SK-MEL-5 (cell line): Measurements from ENCODE around the gene C11orf97. TPM values are rescaled to one million over a fixed set of nuclear protein-coding genes. Genes with fewer than 3 reads are reported as not detected.
"Not testable (repeated sequence)": the region's sequence is repeated elsewhere in the genome, so short reads cannot be mapped to it uniquely, and the experiment has no call there.

ENCODE experiments used
- DNase-seq: peaks from one replicate; pipeline ENCODE4 v3.0.0-alpha.2; 2016; ENCODE audit warnings: low read depth, low spot score
- in situ Hi-C: cut with HindIII; loops from 2 replicates; pipeline ENCODE4 v1.10.0; 2016; ENCODE audit warnings: low sequenced_read_pairs, high pct_unique_total_duplicates, low pct_unique_long_range_greater_than_20kb
- total RNA-seq: library from RNA; depleted of rRNA; stranded (reverse); fragments of >200 nt; shearing (Covaris generic); gene quantifications from 2 replicates; pipeline ENCODE4 v1.2.3, GENCODE V29; 2014

Gene C11orf97
- total RNA-seq, 1 experiment from 2014 or later: not detected

DNA sequence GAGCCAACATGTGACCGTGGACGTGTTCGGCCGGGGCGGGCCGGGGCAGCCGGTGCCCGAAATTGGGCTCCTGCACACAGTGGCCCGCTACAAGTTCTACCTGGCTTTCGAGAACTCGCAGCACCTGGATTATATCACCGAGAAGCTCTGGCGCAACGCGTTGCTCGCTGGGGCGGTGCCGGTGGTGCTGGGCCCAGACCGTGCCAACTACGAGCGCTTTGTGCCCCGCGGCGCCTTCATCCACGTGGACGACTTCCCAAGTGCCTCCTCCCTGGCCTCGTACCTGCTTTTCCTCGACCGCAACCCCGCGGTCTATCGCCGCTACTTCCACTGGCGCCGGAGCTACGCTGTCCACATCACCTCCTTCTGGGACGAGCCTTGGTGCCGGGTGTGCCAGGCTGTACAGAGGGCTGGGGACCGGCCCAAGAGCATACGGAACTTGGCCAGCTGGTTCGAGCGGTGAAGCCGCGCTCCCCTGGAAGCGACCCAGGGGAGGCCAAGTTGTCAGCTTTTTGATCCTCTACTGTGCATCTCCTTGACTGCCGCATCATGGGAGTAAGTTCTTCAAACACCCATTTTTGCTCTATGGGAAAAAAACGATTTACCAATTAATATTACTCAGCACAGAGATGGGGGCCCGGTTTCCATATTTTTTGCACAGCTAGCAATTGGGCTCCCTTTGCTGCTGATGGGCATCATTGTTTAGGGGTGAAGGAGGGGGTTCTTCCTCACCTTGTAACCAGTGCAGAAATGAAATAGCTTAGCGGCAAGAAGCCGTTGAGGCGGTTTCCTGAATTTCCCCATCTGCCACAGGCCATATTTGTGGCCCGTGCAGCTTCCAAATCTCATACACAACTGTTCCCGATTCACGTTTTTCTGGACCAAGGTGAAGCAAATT lies 33.3 kb downstream of the C11orf97 start:
- in situ Hi-C loops: no loop called here
- no peak for DNase-seq

DNA sequence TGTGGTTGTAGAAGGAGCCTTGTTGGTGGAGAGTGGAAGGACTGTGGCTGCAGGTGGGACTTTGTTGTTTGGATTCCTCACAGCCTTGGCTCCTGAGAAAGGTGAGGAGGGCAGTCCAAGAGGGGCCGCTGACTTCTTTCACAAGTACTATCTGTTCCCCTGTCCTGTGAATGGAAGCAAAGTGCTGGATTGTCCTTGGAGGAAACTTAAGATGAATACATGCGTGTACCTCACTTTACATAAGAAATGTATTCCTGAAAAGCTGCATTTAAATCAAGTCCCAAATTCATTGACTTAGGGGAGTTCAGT lies 33.9 kb downstream of the C11orf97 start:
- DNase-seq: no peak
- in situ Hi-C loops: no loop called here

DNA sequence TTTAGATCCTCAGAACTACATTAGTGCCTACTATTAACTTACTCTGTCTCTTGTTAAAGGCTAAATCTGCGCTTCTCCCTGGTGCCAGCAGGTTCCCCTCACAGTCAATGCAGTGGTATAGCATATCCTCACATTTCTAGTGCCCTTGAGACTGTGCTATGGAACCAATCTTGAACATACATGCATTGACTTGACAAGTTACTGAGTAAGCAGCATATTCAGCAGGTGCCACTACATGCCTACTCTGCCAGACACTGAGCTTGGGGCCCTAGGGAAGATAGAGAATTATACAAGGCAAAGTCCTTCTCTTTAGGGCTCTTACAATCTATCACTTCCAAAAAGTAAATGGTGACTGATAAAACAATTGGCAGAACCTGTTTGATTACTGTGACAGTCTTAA lies 34.6 kb downstream of the C11orf97 start:
- in situ Hi-C loops: no loop called here
- DNase-seq: no peak

GRCh38 chr11:94549146-94549545 lies 36.9 kb downstream of the C11orf97 start:
- in situ Hi-C loops: no loop called here

GRCh38 chr11:94550513-94550912 lies 38.3 kb downstream of the C11orf97 start:
- in situ Hi-C loops: no loop called here

More at GRCh38 chr11:94549146-94549545, 36.9 kb downstream of the C11orf97 start:
- DNase-seq: no peak

DNA sequence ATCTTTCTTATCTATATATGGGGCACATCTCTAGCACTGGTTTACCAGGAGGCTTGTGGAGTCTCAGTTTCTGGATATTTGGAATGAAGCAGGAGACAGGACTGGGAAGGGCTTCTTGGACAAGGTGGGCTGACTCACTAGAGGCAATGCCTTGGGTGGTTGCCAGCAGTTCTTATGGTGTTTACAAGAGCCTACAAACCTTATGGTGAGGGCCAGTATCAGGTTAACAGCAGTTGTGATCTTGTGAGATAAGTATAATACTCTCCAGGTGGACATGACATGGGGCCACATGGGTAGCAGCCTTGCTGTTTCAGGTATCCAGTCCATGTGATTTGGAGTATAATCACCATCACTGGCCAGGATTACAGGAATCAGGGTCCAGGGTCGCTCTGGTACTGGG lies 41.7 kb downstream of the C11orf97 start:
- DNase-seq: no peak
- in situ Hi-C loops: no loop called here

More at GRCh38 chr11:94550513-94550912, 38.3 kb downstream of the C11orf97 start:
- DNase-seq: no peak

GRCh38 chr11:94555752-94556329 lies 43.6 kb downstream of the C11orf97 start:
- in situ Hi-C loops, DNase-seq: not testable (repeated sequence)

DNA sequence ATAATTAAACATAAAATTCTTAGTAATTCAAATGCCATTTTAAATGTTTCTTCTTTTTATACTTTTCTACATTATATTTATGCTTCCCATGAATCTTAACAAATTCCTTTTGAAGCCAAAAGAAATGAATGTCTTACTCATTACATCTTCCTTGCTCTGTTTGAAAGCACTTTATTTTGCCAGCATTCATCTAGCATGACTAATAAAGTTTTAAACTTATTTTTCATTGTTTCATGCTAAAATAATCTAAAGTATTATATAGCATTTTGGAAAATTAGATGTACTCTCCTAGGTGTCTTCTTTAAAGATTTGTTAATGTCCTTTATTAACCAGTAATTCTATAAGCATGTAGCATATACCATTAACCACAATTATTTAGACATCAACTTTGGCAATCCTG lies 45.2 kb downstream of the C11orf97 start:
- in situ Hi-C loops: no loop called here

DNA sequence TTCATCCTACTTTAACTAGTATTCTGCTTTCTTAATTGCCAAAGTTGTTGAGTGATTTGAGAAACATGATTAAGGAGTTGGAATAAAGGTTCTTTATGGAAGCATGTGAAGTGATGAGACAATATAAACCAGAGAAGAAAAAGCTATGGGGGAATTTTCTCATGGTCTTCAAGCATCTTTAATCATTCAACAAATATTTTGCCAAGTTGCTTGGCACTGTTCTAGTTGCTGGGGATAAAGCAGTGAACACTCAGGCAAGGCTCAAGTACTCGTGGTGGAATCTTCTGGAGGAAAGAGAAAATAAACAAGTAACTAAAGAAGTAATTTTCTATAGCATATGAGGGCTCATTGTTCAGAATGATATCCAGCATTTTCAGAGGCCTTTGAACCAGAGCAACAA lies 45.7 kb downstream of the C11orf97 start:
- in situ Hi-C loops: no loop called here
- no peak for DNase-seq

More for the DNA sequence above, 45.2 kb downstream of the C11orf97 start:
- DNase-seq: no peak

DNA sequence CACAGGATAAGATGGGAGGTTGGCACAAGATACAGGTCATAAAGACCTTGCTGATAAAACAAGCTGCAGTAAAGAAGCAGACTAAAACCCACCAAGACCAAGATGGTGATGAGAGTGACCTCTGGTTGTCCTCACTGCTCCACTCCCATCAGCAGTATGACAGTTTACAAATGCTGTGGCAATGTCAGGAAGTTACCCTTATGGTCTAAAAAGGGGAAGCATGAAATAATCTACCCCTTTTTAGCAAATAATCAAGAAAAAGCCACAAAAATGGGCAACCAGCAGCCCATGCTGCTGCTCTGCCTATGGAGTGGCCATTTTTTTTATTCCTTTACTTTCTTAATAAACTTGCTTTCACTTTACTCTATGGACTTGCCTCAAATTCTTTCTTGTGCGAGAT lies 46.2 kb downstream of the C11orf97 start:
- in situ Hi-C loops: no loop called here
- DNase-seq: no peak

- in situ Hi-C loops: no loop called here
- DNase-seq: no peak
These were observed 46.7 kb downstream of the C11orf97 start for GRCh38 chr11:94558932-94559331.

- no peak for DNase-seq
- in situ Hi-C loops: no loop called here
These were observed 47.1 kb downstream of the C11orf97 start for GRCh38 chr11:94559361-94559760.

GRCh38 chr11:94560834-94561233 lies 48.6 kb downstream of the C11orf97 start:
- in situ Hi-C loops: no loop called here
- DNase-seq: no peak

DNA sequence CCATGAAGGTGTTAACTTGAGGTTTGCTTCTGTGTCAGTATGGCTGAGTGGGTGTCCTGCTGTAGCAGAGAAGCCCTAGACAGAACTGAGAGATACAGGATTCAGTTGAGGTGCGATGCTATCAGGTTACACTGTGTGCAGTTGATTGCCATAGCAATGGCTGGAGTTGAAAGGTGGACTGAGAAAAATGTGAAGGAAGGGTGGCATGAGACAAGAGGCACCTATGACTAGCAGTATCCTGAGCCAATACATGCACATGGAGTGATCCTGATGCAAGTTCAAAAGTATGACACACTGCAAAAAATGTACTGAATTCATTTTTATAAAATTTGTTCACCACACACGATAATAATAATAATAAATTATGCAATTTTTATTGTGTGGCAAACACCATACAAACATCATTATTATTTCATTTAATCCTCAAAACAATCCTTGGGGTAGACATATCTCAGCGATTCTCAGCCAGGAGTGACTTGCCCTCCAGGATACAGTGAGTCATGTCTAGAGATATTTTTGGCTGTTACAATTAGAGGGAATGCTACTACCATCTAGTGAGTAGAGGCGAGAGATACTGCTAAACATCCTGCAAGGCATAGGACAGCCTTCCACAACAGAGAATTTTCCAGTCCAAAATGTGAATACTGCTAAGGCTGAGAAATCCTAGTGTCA lies 51.1 kb downstream of the C11orf97 start:
- DNase-seq: peak; percentile 28
- in situ Hi-C loops: no loop called here

- in situ Hi-C loops: no loop called here
- no peak for DNase-seq
These were observed 51.7 kb downstream of the C11orf97 start for GRCh38 chr11:94563848-94564467.

GRCh38 chr11:94567181-94567670 lies 55.0 kb downstream of the C11orf97 start, which contains the start of gene PIWIL4:
TSS of gene PIWIL4 (plus strand) at chr11:94567368. CDS start at chr11:94567519, 151 bp downstream.
- in situ Hi-C loops: no loop called here

GRCh38 chr11:94568200-94568599 lies 55.9 kb downstream of the C11orf97 start:
- in situ Hi-C loops: no loop called here

More at GRCh38 chr11:94567181-94567670, 55.0 kb downstream of the C11orf97 start, which contains the start of gene PIWIL4:
- no peak for DNase-seq

GRCh38 chr11:94568717-94569116 lies 56.5 kb downstream of the C11orf97 start:
- no peak for DNase-seq
- in situ Hi-C loops: no loop called here

More at GRCh38 chr11:94568200-94568599, 55.9 kb downstream of the C11orf97 start:
- no peak for DNase-seq
